Tibial nerve (tissue), 4 donors: ENCODE results near the gene SSBP2. TPM values are rescaled to one million over a fixed set of nuclear protein-coding genes. Genes with fewer than 3 reads are reported as not detected.

Source experiments
- DNase-seq, 2 donors: peaks; one replicate each; pipeline ENCODE4 v3.0.0-alpha.2; 2019; ENCODE audit warnings: low spot score in 2 of 2
- H3K27ac ChIP-seq, 4 donors: fragments of 200-600 bp; sonication (generic) in 3 of 4; one replicate each; pipeline ENCODE4 v1.5.1; 2017 to 2019; ENCODE audit warnings: mild to moderate bottlenecking in 1 of 4
- H3K27me3 ChIP-seq, 2 donors: fragments of 200-600 bp; sonication (generic) in 1 of 2; one replicate each; pipeline versions ENCODE4 v1.5.1 to v1.6.0; 2017 to 2019
- H3K36me3 ChIP-seq, 3 donors: fragments of 200-600 bp; sonication (generic); one replicate each; pipeline ENCODE4 v1.5.1; 2018 to 2019
- H3K4me1 ChIP-seq, 4 donors: fragments of 200-600 bp; sonication (generic) in 3 of 4; one replicate each; pipeline ENCODE4 v1.5.1; 2017 to 2019
- H3K4me3 ChIP-seq, 4 donors: fragments of 200-600 bp; sonication (generic) in 3 of 4; one replicate each; pipeline ENCODE4 v1.5.1; 2017 to 2019; ENCODE audit warnings: mild to moderate bottlenecking in 1 of 4, moderate library complexity in 1 of 4
- H3K9me3 ChIP-seq, 4 donors: fragments of 200-600 bp; sonication (generic) in 3 of 4; one replicate each; pipeline ENCODE4 v1.5.1; 2017 to 2019
- CTCF ChIP-seq, 5 experiments: fragments of 200-600 bp in 3 of 5; fragments of 450-650 bp in 2 of 5; sonication (generic) in 3 of 5; IDR thresholded peaks; one replicate each; pipeline ENCODE4 v1.5.1; 2016 to 2019; ENCODE audit warnings: antibody characterized with exemption in 5 of 5, mild to moderate bottlenecking in 3 of 5, moderate library complexity in 2 of 5
- EP300 ChIP-seq, 2 donors: sonication (generic); formaldehyde crosslinking; IDR thresholded peaks; one replicate each; pipeline ENCODE4 v1.6.1; 2017; ENCODE audit warnings: antibody characterized with exemption in 2 of 2, mild to moderate bottlenecking in 1 of 2
- POLR2A ChIP-seq, 2 donors: fragments of 450-650 bp; IDR thresholded peaks; one replicate each; pipeline ENCODE4 v1.6.1; 2017; ENCODE audit warnings: antibody characterized with exemption in 2 of 2, mild to moderate bottlenecking in 2 of 2, moderate library complexity in 2 of 2
- WGBS, 2 donors: methylation state at CpG; one replicate each; pipeline ENCODE4 v1.1.5; 2018; 5-methylcytosine and 5-hydroxymethylcytosine counted together
- total RNA-seq, 4 donors: library from RNA; depleted of rRNA; stranded (reverse); fragments of >200 nt; gene quantifications; one replicate each; pipeline ENCODE4 v1.1.0, GENCODE V29; 2016

The SSBP2 gene
- total RNA-seq, 4 donors from 2014 or later, result 62.6 to 95.1 (median 77.5) TPM

GRCh38 chr5:81542242-81542641, 208.7 kb downstream of the SSBP2 start:
- H3K27ac ChIP-seq, result no peak overlapping the region
- H3K27me3 ChIP-seq, result no peaks in the 10 kb centered on the region
- H3K9me3 ChIP-seq, result no peaks in the 10 kb centered on the region
- 79 to 85% methylated on average over 1 of the region's 1 CpG for WGBS, 2 donors
- no peak for DNase-seq
- no peak overlapping the region for H3K4me3 ChIP-seq
- no peaks in the 10 kb centered on the region for H3K4me1 ChIP-seq
- H3K36me3 ChIP-seq, result peaks cover 0 to 16% (median 0%) of the 10 kb centered on the region in 3 donors
- TF ChIP-seq EP300 (IDR thresholded peaks at IDR 0.05), result no peak
- TF ChIP-seq CTCF (IDR thresholded peaks at IDR 0.05), result no peak
- no peak for TF ChIP-seq POLR2A (IDR thresholded peaks at IDR 0.05)

GRCh38 chr5:81537905-81538547, 212.9 kb downstream of the SSBP2 start:
- Histone ChIP-seq H3K4me1 (peaks cover 0 to 12% (median 0%) of the 10 kb centered on the region in 4 donors), H3K4me3 (no peak overlapping the region), H3K9me3 (no peaks in the 10 kb centered on the region), H3K36me3 (peaks cover 0 to 12% (median 0%) of the 10 kb centered on the region in 3 donors), H3K27me3 (no peaks in the 10 kb centered on the region), H3K27ac (no peak overlapping the region)
- WGBS, 2 donors, result 79 to 81% methylated on average over 4 of the region's 4 CpGs
- DNase-seq, result no peak
- TF ChIP-seq POLR2A (IDR thresholded peaks at IDR 0.05), result no peak
- no peak for TF ChIP-seq CTCF (IDR thresholded peaks at IDR 0.05)
- no peak for TF ChIP-seq EP300 (IDR thresholded peaks at IDR 0.05)

- Histone ChIP-seq H3K9me3 (no peaks in the 10 kb centered on the region), H3K27ac (no peak overlapping the region), H3K4me3 (no peak overlapping the region), H3K36me3 (no peaks in the 10 kb centered on the region), H3K4me1 (peaks cover 0 to 12% (median 0%) of the 10 kb centered on the region in 4 donors), H3K27me3 (no peaks in the 10 kb centered on the region)
- no peak for TF ChIP-seq EP300 (IDR thresholded peaks at IDR 0.05)
- no peak for TF ChIP-seq CTCF (IDR thresholded peaks at IDR 0.05)
- TF ChIP-seq POLR2A (IDR thresholded peaks at IDR 0.05), result no peak
- 57% methylated on average over 1 of the region's 1 CpG for WGBS, 2 donors
- DNase-seq, result no peak
Observed at GRCh38 chr5:81534441-81534840, 216.5 kb downstream of the SSBP2 start.

GRCh38 chr5:81533629-81534405, 217.1 kb downstream of the SSBP2 start:
- Histone ChIP-seq H3K36me3 (no peaks in the 10 kb centered on the region), H3K27me3 (no peaks in the 10 kb centered on the region), H3K4me1 (peaks cover 0 to 12% (median 0%) of the 10 kb centered on the region in 4 donors), H3K4me3 (no peak overlapping the region), H3K27ac (no peak overlapping the region), H3K9me3 (no peaks in the 10 kb centered on the region)
- TF ChIP-seq EP300 (IDR thresholded peaks at IDR 0.05) (no peak), POLR2A (IDR thresholded peaks at IDR 0.05) (no peak), CTCF (IDR thresholded peaks at IDR 0.05) (no peak)
- no peak for DNase-seq
- WGBS, 2 donors, result 83 to 91% methylated on average over 2 of the region's 2 CpGs

- no peak for TF ChIP-seq EP300 (IDR thresholded peaks at IDR 0.05)
- TF ChIP-seq CTCF (IDR thresholded peaks at IDR 0.05), result no peak
- TF ChIP-seq POLR2A (IDR thresholded peaks at IDR 0.05), result no peak
- Histone ChIP-seq H3K9me3 (no peaks in the 10 kb centered on the region), H3K4me1 (peaks cover 0 to 12% (median 0%) of the 10 kb centered on the region in 4 donors), H3K27ac (no peak overlapping the region), H3K4me3 (no peak overlapping the region), H3K36me3 (no peaks in the 10 kb centered on the region), H3K27me3 (no peaks in the 10 kb centered on the region)
- 98 to 100% methylated on average over 1 of the region's 1 CpG for WGBS, 2 donors
- DNase-seq, result no peak
Observed at GRCh38 chr5:81530919-81531318, 220.0 kb downstream of the SSBP2 start.
